Measurements from ENCODE around the gene ZDHHC17.

The ZDHHC17 gene

DNA sequence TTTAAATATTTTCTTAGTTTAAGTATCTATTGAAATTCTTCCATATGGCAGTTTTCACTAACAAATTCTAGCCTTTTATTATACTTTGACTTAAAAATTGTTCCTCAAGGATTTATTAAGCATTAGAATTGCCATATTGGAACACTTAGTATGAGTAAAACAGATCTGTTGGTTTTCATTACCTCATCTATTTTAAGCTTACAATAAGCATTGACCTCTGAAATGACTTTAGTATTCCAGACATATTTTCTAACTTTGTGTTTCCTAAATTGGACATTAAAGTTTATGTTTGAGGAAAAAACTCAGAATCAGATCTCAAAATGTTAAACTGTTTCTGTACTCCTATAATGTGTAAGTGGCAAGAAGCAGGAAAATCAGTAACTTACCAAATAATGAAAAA lies 66.5 kb downstream of the ZDHHC17 start:
- Histone ChIP-seq H3K27me3 (ENCODE audit: insufficient read depth, low read length) (no peaks in the 10 kb centered on the region), H3K9ac (ENCODE audit: low read length) (no peak overlapping the region), H3K36me3 (ENCODE audit: insufficient read depth, low read length) (peaks cover 26% of the 10 kb centered on the region), H3F3A (ENCODE audit: insufficient read depth, low read length) (no peaks in the 10 kb centered on the region), H3K4me1 (ENCODE audit: insufficient read depth, low read length, severe bottlenecking) (no peaks in the 10 kb centered on the region), H3K4me3 (ENCODE audit: low read depth, low read length, poor library complexity, severe bottlenecking) (no peak overlapping the region), H3K79me2 (ENCODE audit: insufficient read depth, low read length) (no peaks in the 10 kb centered on the region), H2AFZ (ENCODE audit: low read length) (no peak overlapping the region), H3K4me2 (ENCODE audit: low read length) (no peak overlapping the region), H3K9me2 (ENCODE audit: low read depth, low read length) (no peaks in the 10 kb centered on the region), H3K9me3 (ENCODE audit: low read length) (no peaks in the 10 kb centered on the region), H4K20me1 (ENCODE audit: insufficient read depth, low read length) (no peaks in the 10 kb centered on the region), H3K27ac (ENCODE audit: low read depth, low read length, poor library complexity, severe bottlenecking) (no peak overlapping the region)
- no peak for TF ChIP-seq EZH2 (IDR thresholded peaks at IDR 0.05; ENCODE audit: borderline replicate concordance, low read length)
- no peak for TF ChIP-seq CTCF (IDR thresholded peaks at IDR 0.05; ENCODE audit: low read length)

DNA sequence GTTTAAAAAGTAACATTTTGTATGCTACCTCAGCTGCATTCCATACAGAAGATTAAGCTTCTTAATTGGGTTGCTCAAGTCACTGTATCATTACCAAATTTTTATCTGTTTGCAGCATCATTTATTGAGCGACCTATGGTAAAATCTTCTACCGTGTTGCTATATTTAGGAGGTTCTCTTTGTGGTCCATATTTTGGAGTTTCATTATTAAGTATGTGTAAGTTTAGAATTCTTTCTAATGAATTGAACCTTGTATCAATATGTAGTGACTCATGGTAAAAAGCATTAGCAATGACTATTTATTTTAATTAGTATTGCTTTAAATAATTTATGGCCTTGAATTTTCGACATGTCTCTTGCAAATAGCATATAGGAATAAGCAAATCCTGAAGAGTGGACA lies 72.7 kb downstream of the ZDHHC17 start:
- peaks cover 10% of the 10 kb centered on the region; the same call in 1 of the 2 replicates for H3K36me3 ChIP-seq (ENCODE audit: insufficient read depth, low read length)
- H3K4me2 ChIP-seq (ENCODE audit: low read length) = no peak overlapping the region
- TF ChIP-seq CTCF (IDR thresholded peaks at IDR 0.05; ENCODE audit: low read length) (no peak), EZH2 (IDR thresholded peaks at IDR 0.05; ENCODE audit: borderline replicate concordance, low read length) (no peak)

GRCh38 chr12:76847260-76847659 lies 83.3 kb downstream of the ZDHHC17 start:
- H3F3A ChIP-seq (ENCODE audit: insufficient read depth, low read length) = peaks cover 3% of the 10 kb centered on the region; the same call in 1 of the 2 replicates
- H4K20me1 ChIP-seq (ENCODE audit: insufficient read depth, low read length) = no peaks in the 10 kb centered on the region
- H2AFZ ChIP-seq (ENCODE audit: low read length) = no peak overlapping the region
- H3K27ac ChIP-seq (ENCODE audit: low read depth, low read length, poor library complexity, severe bottlenecking) = no peak overlapping the region
- H3K4me1 ChIP-seq (ENCODE audit: insufficient read depth, low read length, severe bottlenecking) = no peaks in the 10 kb centered on the region
- no peak overlapping the region for H3K9ac ChIP-seq (ENCODE audit: low read length)
- TF ChIP-seq EZH2 (IDR thresholded peaks at IDR 0.05; ENCODE audit: borderline replicate concordance, low read length) (no peak), CTCF (IDR thresholded peaks at IDR 0.05; ENCODE audit: low read length) (no peak)
- H3K36me3 ChIP-seq (ENCODE audit: insufficient read depth, low read length) = peaks cover 17% of the 10 kb centered on the region
- H3K9me3 ChIP-seq (ENCODE audit: low read length) = no peaks in the 10 kb centered on the region
- H3K4me3 ChIP-seq (ENCODE audit: low read depth, low read length, poor library complexity, severe bottlenecking) = no peak overlapping the region
- no peaks in the 10 kb centered on the region for H3K27me3 ChIP-seq (ENCODE audit: insufficient read depth, low read length)
- H3K79me2 ChIP-seq (ENCODE audit: insufficient read depth, low read length) = no peaks in the 10 kb centered on the region
- no peaks in the 10 kb centered on the region for H3K9me2 ChIP-seq (ENCODE audit: low read depth, low read length)
- no peak overlapping the region for H3K4me2 ChIP-seq (ENCODE audit: low read length)

More for the DNA sequence above, 72.7 kb downstream of the ZDHHC17 start:
- no peaks in the 10 kb centered on the region for H3K4me1 ChIP-seq (ENCODE audit: insufficient read depth, low read length, severe bottlenecking)
- no peaks in the 10 kb centered on the region for H3K79me2 ChIP-seq (ENCODE audit: insufficient read depth, low read length)
- H4K20me1 ChIP-seq (ENCODE audit: insufficient read depth, low read length) = no peaks in the 10 kb centered on the region
- no peaks in the 10 kb centered on the region for H3K27me3 ChIP-seq (ENCODE audit: insufficient read depth, low read length)
- no peaks in the 10 kb centered on the region for H3F3A ChIP-seq (ENCODE audit: insufficient read depth, low read length)
- H3K4me3 ChIP-seq (ENCODE audit: low read depth, low read length, poor library complexity, severe bottlenecking) = no peak overlapping the region
- no peak overlapping the region for H3K9ac ChIP-seq (ENCODE audit: low read length)
- no peaks in the 10 kb centered on the region for H3K9me3 ChIP-seq (ENCODE audit: low read length)
- no peaks in the 10 kb centered on the region for H3K9me2 ChIP-seq (ENCODE audit: low read depth, low read length)
- no peak overlapping the region for H2AFZ ChIP-seq (ENCODE audit: low read length)
- no peak overlapping the region for H3K27ac ChIP-seq (ENCODE audit: low read depth, low read length, poor library complexity, severe bottlenecking)
